ENCODE data around the gene FBXW10B. TPM values are rescaled to one million over a fixed set of nuclear protein-coding genes. Genes with fewer than 3 reads are reported as not detected.
"Not testable (repeated sequence)": the region's sequence is repeated elsewhere in the genome, so short reads cannot be mapped to it uniquely, and the experiment has no call there.

Gene FBXW10B
- total and polyA plus RNA-seq, 7 experiments from 2014 or later, result 0.24 to 1.8 (median 0.65) TPM; not detected in 4

DNA sequence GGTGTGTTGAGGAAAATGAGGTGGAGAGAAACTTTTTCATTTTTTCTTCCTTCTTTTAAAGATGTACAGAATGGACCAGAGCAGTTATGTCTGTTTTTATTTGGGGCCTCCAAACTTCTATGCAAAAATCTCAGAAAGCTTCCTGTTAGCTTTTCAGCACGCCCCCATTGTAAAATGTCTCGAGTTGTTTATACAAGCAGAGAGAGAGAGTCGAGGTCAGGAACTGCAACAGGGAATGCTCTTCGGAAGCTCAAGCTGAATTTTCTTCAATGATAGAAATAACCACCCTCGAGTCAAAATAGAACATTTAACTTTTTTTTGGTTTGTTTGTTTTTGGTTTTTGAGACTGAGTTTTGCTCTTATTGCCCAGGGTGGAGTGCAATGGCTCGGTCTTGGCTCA is 3.7 kb downstream of the FBXW10B start:
- H3K27ac Mint-ChIP-seq; H3K36me3 Mint-ChIP-seq; H3K9me3 ChIP-seq (ENCODE audit: control insufficient read depth in 2 of 3, low read length in 3 of 3); H3K4me3 Mint-ChIP-seq; intact Hi-C loops (cut with micrococcal nuclease); H3K4me1 Mint-ChIP-seq; H3K27me3 Mint-ChIP-seq; H3K4me3 ChIP-seq (ENCODE audit: low read length); H3K27ac ChIP-seq (ENCODE audit: low read depth, low read length); DNase-seq; H3K27me3 ChIP-seq (ENCODE audit: control insufficient read depth in 2 of 2, insufficient read depth in 2 of 2, low read length in 2 of 2); H3K9me3 Mint-ChIP-seq; ATAC-seq; POLR2A ChIA-PET; CTCF ChIA-PET; H3K4me1 ChIP-seq (ENCODE audit: control insufficient read depth in 2 of 2, insufficient read depth in 2 of 2, low read length in 2 of 2); H3K36me3 ChIP-seq (ENCODE audit: control insufficient read depth in 2 of 3, insufficient read depth in 3 of 3, low read length in 3 of 3): not testable (repeated sequence)

DNA sequence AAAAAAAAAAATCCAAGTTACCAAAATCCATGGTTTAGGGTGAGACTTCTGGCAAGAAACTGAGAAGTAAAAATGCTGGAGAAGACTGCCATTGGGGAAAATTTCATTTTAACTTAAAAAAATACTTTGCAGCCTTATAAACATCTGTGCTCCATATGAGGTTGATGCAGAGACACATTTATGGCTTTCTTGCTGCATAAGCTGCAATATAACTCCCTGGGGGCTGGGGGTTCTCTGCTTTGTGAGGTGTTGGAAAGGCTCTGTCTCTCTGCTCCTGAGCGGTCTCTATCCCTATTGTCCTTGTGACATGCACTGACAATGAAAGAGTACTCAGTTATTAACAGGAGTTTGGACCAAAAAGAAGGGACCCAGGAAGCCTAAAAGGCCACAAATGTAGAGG is 6.4 kb downstream of the FBXW10B start:
- POLR2A ChIA-PET; H3K4me3 ChIP-seq (ENCODE audit: low read length); H3K36me3 Mint-ChIP-seq; H3K4me1 Mint-ChIP-seq; H3K4me3 Mint-ChIP-seq; H3K9me3 Mint-ChIP-seq; ATAC-seq; DNase-seq; H3K27ac Mint-ChIP-seq; CTCF ChIA-PET; H3K9me3 ChIP-seq (ENCODE audit: control insufficient read depth in 2 of 3, low read length in 3 of 3); H3K36me3 ChIP-seq (ENCODE audit: control insufficient read depth in 2 of 3, insufficient read depth in 3 of 3, low read length in 3 of 3); H3K27ac ChIP-seq (ENCODE audit: low read depth, low read length); intact Hi-C loops (cut with micrococcal nuclease); H3K27me3 ChIP-seq (ENCODE audit: control insufficient read depth in 2 of 2, insufficient read depth in 2 of 2, low read length in 2 of 2); H3K4me1 ChIP-seq (ENCODE audit: control insufficient read depth in 2 of 2, insufficient read depth in 2 of 2, low read length in 2 of 2); H3K27me3 Mint-ChIP-seq: not testable (repeated sequence)

DNA sequence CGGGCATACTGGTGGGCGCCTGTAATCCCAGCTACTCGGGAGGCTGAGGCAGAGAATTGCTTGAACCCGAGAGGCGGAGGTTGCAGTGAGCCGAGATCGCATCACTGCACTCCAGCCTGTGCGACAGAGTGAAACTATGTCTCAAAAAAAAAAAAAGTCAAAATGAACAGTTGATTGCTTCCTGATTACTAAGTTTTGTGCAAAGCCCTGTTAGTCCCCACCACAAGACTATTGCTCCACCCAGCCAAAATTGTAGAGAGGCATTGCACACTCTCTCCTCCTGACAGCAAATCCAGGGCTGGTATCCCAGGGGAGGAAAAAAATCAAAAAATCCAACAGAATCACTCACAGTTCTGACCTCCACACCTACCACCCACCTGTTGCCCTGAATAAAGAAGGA is 26.5 kb downstream of the FBXW10B start:
- H3K4me3 Mint-ChIP-seq; ATAC-seq; DNase-seq; POLR2A ChIA-PET; H3K36me3 ChIP-seq (ENCODE audit: control insufficient read depth in 2 of 3, insufficient read depth in 3 of 3, low read length in 3 of 3); H3K4me1 ChIP-seq (ENCODE audit: control insufficient read depth in 2 of 2, insufficient read depth in 2 of 2, low read length in 2 of 2); H3K9me3 ChIP-seq (ENCODE audit: control insufficient read depth in 2 of 3, low read length in 3 of 3); H3K27me3 ChIP-seq (ENCODE audit: control insufficient read depth in 2 of 2, insufficient read depth in 2 of 2, low read length in 2 of 2); H3K27ac Mint-ChIP-seq; H3K27ac ChIP-seq (ENCODE audit: low read depth, low read length); H3K9me3 Mint-ChIP-seq; H3K36me3 Mint-ChIP-seq; CTCF ChIA-PET; H3K4me3 ChIP-seq (ENCODE audit: low read length); intact Hi-C loops (cut with micrococcal nuclease): not testable (repeated sequence)
- Mint-ChIP-seq H3K4me1 (peaks cover 0 to 32% (median 21%) of the 10 kb centered on the region in 7 donors), H3K27me3 (peaks cover 0 to 12% (median 7%) of the 10 kb centered on the region in 5 donors)

DNA sequence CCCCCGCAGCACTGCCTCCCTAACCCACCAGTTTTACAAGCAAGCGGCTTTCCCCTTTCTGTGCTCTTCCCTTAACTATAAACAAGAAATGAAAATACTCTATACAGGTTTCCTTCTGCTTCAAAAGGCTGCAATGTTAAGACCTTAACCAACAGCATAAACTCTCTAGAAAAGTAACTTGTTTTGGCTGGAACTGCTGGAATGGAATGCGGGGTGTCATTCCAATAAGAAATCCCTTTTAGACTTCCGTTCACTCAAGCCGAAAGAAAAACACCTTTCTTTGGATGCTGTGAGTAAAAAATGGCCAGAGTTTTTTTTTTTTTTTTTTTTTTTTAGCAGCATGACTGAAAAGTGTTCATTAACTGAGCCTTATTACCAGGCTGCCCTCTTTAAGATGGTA is 27.5 kb downstream of the FBXW10B start:
- CTCF ChIA-PET, result not testable (repeated sequence)
- H3K27me3 Mint-ChIP-seq, result peaks cover 0 to 12% (median 8%) of the 10 kb centered on the region in 5 donors

DNA sequence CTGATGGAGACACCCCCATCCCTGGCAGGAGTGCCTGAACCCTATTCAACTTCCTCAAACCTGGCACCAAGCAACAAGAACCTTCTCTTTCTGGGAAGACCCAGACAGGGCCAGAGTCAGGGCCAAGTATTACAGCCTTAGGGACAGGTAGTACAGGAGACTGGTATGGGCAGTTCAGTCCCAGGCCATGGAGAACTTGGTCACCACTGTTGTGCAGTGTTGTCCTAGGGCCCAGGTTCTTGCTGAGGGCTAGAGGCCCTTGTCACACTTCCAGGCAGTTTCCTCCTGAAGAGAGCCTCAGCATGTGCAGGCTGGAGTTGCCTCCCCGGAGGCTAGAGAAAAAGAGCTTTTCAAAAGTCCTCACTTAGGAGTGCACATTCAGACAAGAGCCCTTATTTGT is 28.7 kb downstream of the FBXW10B start:
- Mint-ChIP-seq H3K4me3 (peak overlapping the region in 3 of 10 donors; percentile 26 to 56 (median 43)), H3K36me3 (peaks cover 0 to 12% (median 0%) of the 10 kb centered on the region in 5 donors), H3K4me1 (peaks cover 0 to 38% (median 22%) of the 10 kb centered on the region in 7 donors), H3K27ac (peak overlapping the region in 2 of 9 donors; percentile 48 to 52), H3K27me3 (peaks cover 0 to 17% (median 8%) of the 10 kb centered on the region in 5 donors)
- H3K36me3 ChIP-seq (ENCODE audit: control insufficient read depth in 2 of 3, insufficient read depth in 3 of 3, low read length in 3 of 3); POLR2A ChIA-PET; H3K4me1 ChIP-seq (ENCODE audit: control insufficient read depth in 2 of 2, insufficient read depth in 2 of 2, low read length in 2 of 2); H3K9me3 Mint-ChIP-seq; H3K27me3 ChIP-seq (ENCODE audit: control insufficient read depth in 2 of 2, insufficient read depth in 2 of 2, low read length in 2 of 2); ATAC-seq; H3K27ac ChIP-seq (ENCODE audit: low read depth, low read length); H3K9me3 ChIP-seq (ENCODE audit: control insufficient read depth in 2 of 3, low read length in 3 of 3); CTCF ChIA-PET; DNase-seq; H3K4me3 ChIP-seq (ENCODE audit: low read length); intact Hi-C loops (cut with micrococcal nuclease): not testable (repeated sequence)

More for the DNA sequence above, 27.5 kb downstream of the FBXW10B start:
- H3K36me3 Mint-ChIP-seq; H3K36me3 ChIP-seq (ENCODE audit: control insufficient read depth in 2 of 3, insufficient read depth in 3 of 3, low read length in 3 of 3); intact Hi-C loops (cut with micrococcal nuclease); H3K27me3 ChIP-seq (ENCODE audit: control insufficient read depth in 2 of 2, insufficient read depth in 2 of 2, low read length in 2 of 2); H3K4me3 ChIP-seq (ENCODE audit: low read length); H3K9me3 ChIP-seq (ENCODE audit: control insufficient read depth in 2 of 3, low read length in 3 of 3); H3K27ac ChIP-seq (ENCODE audit: low read depth, low read length); H3K4me1 ChIP-seq (ENCODE audit: control insufficient read depth in 2 of 2, insufficient read depth in 2 of 2, low read length in 2 of 2); DNase-seq; H3K9me3 Mint-ChIP-seq; ATAC-seq; POLR2A ChIA-PET; H3K4me3 Mint-ChIP-seq: not testable (repeated sequence)
- H3K4me1 Mint-ChIP-seq, result peaks cover 0 to 35% (median 22%) of the 10 kb centered on the region in 7 donors
- peak overlapping the region in 1 of 9 donors; percentile 50 for H3K27ac Mint-ChIP-seq

DNA sequence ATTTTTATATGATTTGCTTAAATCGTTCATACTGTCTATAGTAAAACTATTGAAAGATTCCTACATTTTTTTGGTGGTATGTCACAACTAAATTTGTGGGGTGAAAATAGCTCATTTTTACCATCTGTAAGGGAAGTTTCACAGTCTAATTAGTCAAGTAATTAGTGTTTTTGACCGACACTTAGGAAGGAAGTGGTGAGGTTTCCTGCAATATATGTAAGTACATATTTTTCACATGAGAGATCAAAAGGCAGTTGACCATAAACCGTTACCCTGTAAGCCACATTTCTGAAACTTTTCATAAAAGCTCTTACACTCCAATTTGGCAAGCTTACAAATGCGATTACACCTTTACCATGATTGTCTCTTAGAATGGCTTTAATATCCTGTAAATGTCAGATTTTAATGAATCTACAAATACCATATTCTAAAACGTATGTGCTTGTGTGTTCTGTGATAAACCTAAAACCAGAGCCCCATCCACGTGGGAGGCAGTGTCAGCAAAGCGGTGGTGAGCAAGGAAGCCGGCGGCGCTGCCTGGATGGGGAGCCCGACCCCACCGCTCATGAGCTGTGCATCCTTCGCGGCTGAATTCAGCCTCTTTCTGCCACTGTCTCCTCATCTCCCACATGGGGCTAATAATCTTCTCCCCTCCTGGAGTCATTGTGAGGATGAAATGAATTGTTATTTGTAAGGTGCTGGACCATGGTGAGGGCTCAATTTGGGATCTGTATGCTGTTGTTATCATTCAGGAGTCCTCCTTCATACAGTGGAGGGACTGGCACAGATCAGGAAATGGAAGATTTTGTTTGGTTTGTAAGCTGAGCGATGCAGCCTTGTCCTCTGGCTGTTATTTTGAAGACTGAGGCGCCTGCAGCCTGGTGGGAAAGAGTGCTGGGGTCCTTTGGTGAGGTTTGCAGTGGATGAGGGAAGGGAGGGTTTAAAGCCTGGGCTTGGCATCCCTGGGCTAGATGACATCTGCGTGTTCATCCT is 29.7 kb downstream of the FBXW10B start:
- CTCF ChIA-PET; H3K4me1 ChIP-seq (ENCODE audit: control insufficient read depth in 2 of 2, insufficient read depth in 2 of 2, low read length in 2 of 2); intact Hi-C loops (cut with micrococcal nuclease); H3K4me3 ChIP-seq (ENCODE audit: low read length); H3K9me3 ChIP-seq (ENCODE audit: control insufficient read depth in 2 of 3, low read length in 3 of 3); H3K27ac ChIP-seq (ENCODE audit: low read depth, low read length); H3K9me3 Mint-ChIP-seq; H3K36me3 ChIP-seq (ENCODE audit: control insufficient read depth in 2 of 3, insufficient read depth in 3 of 3, low read length in 3 of 3); POLR2A ChIA-PET; H3K27me3 ChIP-seq (ENCODE audit: control insufficient read depth in 2 of 2, insufficient read depth in 2 of 2, low read length in 2 of 2): not testable (repeated sequence)
- peak in 2 of 9 donors; percentile 2 to 24 for DNase-seq
- H3K27ac Mint-ChIP-seq, result peak overlapping the region in 2 of 9 donors; percentile 48 to 88
- H3K4me3 Mint-ChIP-seq, result peak overlapping the region in 8 of 10 donors; percentile 43 to 85 (median 53)
- H3K27me3 Mint-ChIP-seq, result peaks cover 0 to 17% (median 8%) of the 10 kb centered on the region in 5 donors
- peak; percentile 63 for ATAC-seq
- H3K4me1 Mint-ChIP-seq, result peaks cover 0 to 38% (median 22%) of the 10 kb centered on the region in 7 donors
- H3K36me3 Mint-ChIP-seq, result peaks cover 0 to 12% (median 0%) of the 10 kb centered on the region in 5 donors

DNA sequence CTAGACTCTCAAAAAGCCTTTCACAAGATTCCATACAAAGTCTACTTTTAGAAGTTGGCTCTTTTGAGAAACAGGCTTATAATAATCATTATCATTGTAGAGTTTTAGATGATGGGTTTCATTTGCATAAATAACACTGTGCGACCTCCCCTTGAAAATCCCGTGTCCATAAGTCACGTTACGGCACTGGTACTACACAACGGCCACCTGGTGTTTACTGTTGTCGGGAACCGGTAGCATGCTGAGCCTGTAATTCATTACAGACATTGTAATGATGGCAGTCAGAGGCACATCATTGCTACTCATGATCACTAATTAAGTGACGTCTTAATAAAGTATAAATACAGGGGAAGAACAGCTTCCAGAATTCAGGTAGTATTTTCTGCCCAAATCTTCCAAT is 31.5 kb downstream of the FBXW10B start:
- H3K36me3 ChIP-seq (ENCODE audit: control insufficient read depth in 2 of 3, insufficient read depth in 3 of 3, low read length in 3 of 3); intact Hi-C loops (cut with micrococcal nuclease); H3K4me3 ChIP-seq (ENCODE audit: low read length); DNase-seq; H3K9me3 Mint-ChIP-seq; POLR2A ChIA-PET; CTCF ChIA-PET; H3K27ac Mint-ChIP-seq; H3K9me3 ChIP-seq (ENCODE audit: control insufficient read depth in 2 of 3, low read length in 3 of 3); H3K4me1 ChIP-seq (ENCODE audit: control insufficient read depth in 2 of 2, insufficient read depth in 2 of 2, low read length in 2 of 2); H3K27me3 ChIP-seq (ENCODE audit: control insufficient read depth in 2 of 2, insufficient read depth in 2 of 2, low read length in 2 of 2); H3K27ac ChIP-seq (ENCODE audit: low read depth, low read length); ATAC-seq: not testable (repeated sequence)
- Mint-ChIP-seq H3K4me3 (peak overlapping the region in 1 of 10 donors; percentile 33), H3K4me1 (peaks cover 0 to 35% (median 22%) of the 10 kb centered on the region in 7 donors), H3K36me3 (peaks cover 0 to 12% (median 0%) of the 10 kb centered on the region in 5 donors), H3K27me3 (peaks cover 0 to 16% (median 8%) of the 10 kb centered on the region in 5 donors)

Measured in naive thymus-derived CD4-positive, alpha-beta T cell (primary cell).